GM10266 (cell line): ENCODE results near the gene PRKAR1A.
"Not testable (repeated sequence)": the region's sequence is repeated elsewhere in the genome, so short reads cannot be mapped to it uniquely, and the experiment has no call there.

Source experiments
- DNase-seq: peaks from one replicate; pipeline ENCODE4 v3.0.0; 2012; ENCODE audit errors: extremely low spot score
- CTCF ChIP-seq: IDR thresholded peaks from 2 replicates; pipeline ENCODE4 v1.5.1; 2012; ENCODE audit warnings: mild to moderate bottlenecking, low read depth; ENCODE audit not compliant: control insufficient read depth, insufficient read depth; ENCODE audit errors: missing control alignments

PRKAR1A gene

GRCh38 chr17:68581863-68582645 is 69.8 kb downstream of the PRKAR1A start:
- TF ChIP-seq CTCF, result no peak
- DNase-seq, result no peak

- not testable (repeated sequence) for DNase-seq
These were observed 70.6 kb downstream of the PRKAR1A start for GRCh38 chr17:68582867-68583266.

- DNase-seq, result no peak
- TF ChIP-seq CTCF, result no peak
These were observed 72.5 kb downstream of the PRKAR1A start for GRCh38 chr17:68584581-68585303.

- DNase-seq, result no peak
These were observed 73.4 kb downstream of the PRKAR1A start for GRCh38 chr17:68585643-68586042.

GRCh38 chr17:68587026-68587425 is 74.8 kb downstream of the PRKAR1A start:
- no peak for TF ChIP-seq CTCF
- no peak for DNase-seq

More at GRCh38 chr17:68585643-68586042, 73.4 kb downstream of the PRKAR1A start:
- TF ChIP-seq CTCF, result no peak

- TF ChIP-seq CTCF, result no peak
- no peak for DNase-seq
These were observed 75.6 kb downstream of the PRKAR1A start for GRCh38 chr17:68587847-68588246.

GRCh38 chr17:68588362-68588761 is 76.1 kb downstream of the PRKAR1A start:
- no peak for TF ChIP-seq CTCF
- no peak for DNase-seq
